HG03558 (cell line): ENCODE data around the gene SH2B3.
"Not testable (repeated sequence)": the region's sequence is repeated elsewhere in the genome, so short reads cannot be mapped to it uniquely, and the experiment has no call there.

Source experiments
- ATAC-seq: cut with Tn5 transposase; IDR thresholded peaks from one replicate; pipeline ENCODE4 v1.9.1; 2021; ENCODE audit warnings: moderate number of reproducible peaks; ENCODE audit not compliant: unreplicated experiment; ENCODE audit errors: extremely low read depth

Gene SH2B3

GRCh38 chr12:111405859-111406473 is at the start of gene SH2B3:
Gene SH2B3, plus strand, starts transcription at chr12:111405923. Its CDS starts 12,223 bp downstream, at chr12:111418146.
- no peak for ATAC-seq

- ATAC-seq: no peak
These were observed 46.4 kb upstream of the SH2B3 start for GRCh38 chr12:111359231-111359913.

- ATAC-seq: no peak
These were observed 45.8 kb upstream of the SH2B3 start for GRCh38 chr12:111359914-111360276.

GRCh38 chr12:111360325-111360930 is 45.3 kb upstream of the SH2B3 start:
- ATAC-seq: no peak

GRCh38 chr12:111361073-111361716 is 44.5 kb upstream of the SH2B3 start:
- no peak for ATAC-seq

- no peak for ATAC-seq
These were observed 43.8 kb upstream of the SH2B3 start for GRCh38 chr12:111361717-111362576.

GRCh38 chr12:111362687-111363475 is 42.8 kb upstream of the SH2B3 start:
- no peak for ATAC-seq

GRCh38 chr12:111363578-111363977 is 42.1 kb upstream of the SH2B3 start:
- no peak for ATAC-seq

- ATAC-seq: no peak
These were observed 39.6 kb upstream of the SH2B3 start for GRCh38 chr12:111366075-111366474.

GRCh38 chr12:111366583-111366982 is 39.1 kb upstream of the SH2B3 start:
- no peak for ATAC-seq

GRCh38 chr12:111367661-111368221 is 38.0 kb upstream of the SH2B3 start:
- ATAC-seq: no peak

GRCh38 chr12:111368291-111368787 is 37.4 kb upstream of the SH2B3 start:
- ATAC-seq: no peak

- no peak for ATAC-seq
These were observed 36.8 kb upstream of the SH2B3 start, which contains the start of gene PHETA1 for GRCh38 chr12:111368788-111369495. Gene PHETA1, minus strand, starts transcription at chr12:111369095. Its CDS starts 5,668 bp downstream, at chr12:111363427.

- ATAC-seq: no peak
These were observed 36.1 kb upstream of the SH2B3 start for GRCh38 chr12:111369496-111370220.

- not testable (repeated sequence) for ATAC-seq
These were observed 32.5 kb upstream of the SH2B3 start for GRCh38 chr12:111373231-111373630.

- no peak for ATAC-seq
These were observed 28.3 kb upstream of the SH2B3 start for GRCh38 chr12:111377440-111377839.

GRCh38 chr12:111379942-111380554 is 25.7 kb upstream of the SH2B3 start:
- no peak for ATAC-seq
